ENCODE measurements around the gene NTSR1.

- TF ChIP-seq, protein P1, sequence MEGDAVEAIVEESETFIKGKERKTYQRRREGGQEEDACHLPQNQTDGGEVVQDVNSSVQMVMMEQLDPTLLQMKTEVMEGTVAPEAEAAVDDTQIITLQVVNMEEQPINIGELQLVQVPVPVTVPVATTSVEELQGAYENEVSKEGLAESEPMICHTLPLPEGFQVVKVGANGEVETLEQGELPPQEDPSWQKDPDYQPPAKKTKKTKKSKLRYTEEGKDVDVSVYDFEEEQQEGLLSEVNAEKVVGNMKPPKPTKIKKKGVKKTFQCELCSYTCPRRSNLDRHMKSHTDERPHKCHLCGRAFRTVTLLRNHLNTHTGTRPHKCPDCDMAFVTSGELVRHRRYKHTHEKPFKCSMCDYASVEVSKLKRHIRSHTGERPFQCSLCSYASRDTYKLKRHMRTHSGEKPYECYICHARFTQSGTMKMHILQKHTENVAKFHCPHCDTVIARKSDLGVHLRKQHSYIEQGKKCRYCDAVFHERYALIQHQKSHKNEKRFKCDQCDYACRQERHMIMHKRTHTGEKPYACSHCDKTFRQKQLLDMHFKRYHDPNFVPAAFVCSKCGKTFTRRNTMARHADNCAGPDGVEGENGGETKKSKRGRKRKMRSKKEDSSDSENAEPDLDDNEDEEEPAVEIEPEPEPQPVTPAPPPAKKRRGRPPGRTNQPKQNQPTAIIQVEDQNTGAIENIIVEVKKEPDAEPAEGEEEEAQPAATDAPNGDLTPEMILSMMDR (IDR thresholded peaks at IDR 0.05): no peak
- TF ChIP-seq POLR2A (IDR thresholded peaks at IDR 0.05): no peak
Measured at GRCh38 chr20:62786157-62786556, 77.5 kb downstream of the NTSR1 start.

All from right lobe of liver (tissue), 4 donors.